AG04449 (cell line): ENCODE data around the gene NTRK2.

ENCODE experiments used
- CTCF ChIA-PET: fragments of 350-600 bp; formaldehyde crosslinking; extraction: SDS; loops from one replicate; lab custom pipeline; 2021; ENCODE audit warnings: antibody characterized with exemption; lab: Yijun Ruan, JAX
- POLR2A ChIA-PET: fragments of 400-600, 350-600 bp; formaldehyde crosslinking; extraction: SDS; loops from one replicate; lab custom pipeline; 2020; ENCODE audit warnings: antibody characterized with exemption, inconsistent platforms; lab: Yijun Ruan, JAX
- DNase-seq: peaks from one replicate; pipeline ENCODE4 v3.0.0-alpha.2; 2010; ENCODE audit warnings: low read depth, low spot score
- H3K4me3 ChIP-seq: 2 replicates; pipeline ENCODE4 v1.5.1; 2011; ENCODE audit warnings: low read depth, mild to moderate bottlenecking, control low read depth, low read length
- CTCF ChIP-seq: IDR thresholded peaks from one replicate; pipeline ENCODE4 v1.5.1; 2011; ENCODE audit warnings: mild to moderate bottlenecking, moderate library complexity, low read length, control low read depth, inconsistent platforms; ENCODE audit not compliant: insufficient read depth; ENCODE audit errors: missing control alignments

The NTRK2 gene

GRCh38 chr9:84755380-84755779, 85.9 kb downstream of the NTRK2 start:
- ChIA-PET CTCF (interaction anchor here (1.0 to 3.0 kb wide), 4 partner anchors 10 to 503 kb away, joined by 3 to 16 read pairs (median 3); no protein-coding TSS in a partner anchor), POLR2A (no interaction called here)
- TF ChIP-seq CTCF, result no peak
- no peak overlapping the region for H3K4me3 ChIP-seq
- DNase-seq, result no peak

GRCh38 chr9:84756171-84756570, 86.6 kb downstream of the NTRK2 start:
- CTCF ChIA-PET, result interaction anchor here (0.6 to 3.0 kb wide), 4 partner anchors 9 to 59 kb away, joined by 3 to 16 read pairs (median 3); no protein-coding TSS in a partner anchor
- POLR2A ChIA-PET, result no interaction called here
- no peak for TF ChIP-seq CTCF

GRCh38 chr9:84756731-84757130, 87.2 kb downstream of the NTRK2 start:
- TF ChIP-seq CTCF, result no peak

More at GRCh38 chr9:84756171-84756570, 86.6 kb downstream of the NTRK2 start:
- H3K4me3 ChIP-seq, result no peak overlapping the region
- DNase-seq, result no peak

GRCh38 chr9:84758817-84759216, 89.3 kb downstream of the NTRK2 start:
- ChIA-PET CTCF (interaction anchor here (1.8 kb wide), 1 partner anchor 21 kb away, joined by 4 read pairs; no protein-coding TSS in a partner anchor), POLR2A (no interaction called here)
- no peak for DNase-seq
- no peak overlapping the region for H3K4me3 ChIP-seq
- no peak for TF ChIP-seq CTCF

More at GRCh38 chr9:84756731-84757130, 87.2 kb downstream of the NTRK2 start:
- CTCF ChIA-PET, result interaction anchor here (0.6 to 3.0 kb wide), 4 partner anchors 9 to 60 kb away, joined by 3 to 16 read pairs (median 3); no protein-coding TSS in a partner anchor
- H3K4me3 ChIP-seq, result no peak overlapping the region
- POLR2A ChIA-PET, result no interaction called here
- no peak for DNase-seq

GRCh38 chr9:84759300-84759750, 89.8 kb downstream of the NTRK2 start:
- no peak overlapping the region for H3K4me3 ChIP-seq
- no peak for DNase-seq
- ChIA-PET CTCF (interaction anchor here (1.8 kb wide), 1 partner anchor 21 kb away, joined by 4 read pairs; no protein-coding TSS in a partner anchor), POLR2A (no interaction called here)
- TF ChIP-seq CTCF, result no peak

- H3K4me3 ChIP-seq, result no peak overlapping the region
- no peak for DNase-seq
- POLR2A ChIA-PET, result no interaction called here
- TF ChIP-seq CTCF, result no peak
- CTCF ChIA-PET, result interaction anchor here (1.8 kb wide), 1 partner anchor 20 kb away, joined by 4 read pairs; no protein-coding TSS in a partner anchor
Measured at GRCh38 chr9:84759804-84760203, 90.3 kb downstream of the NTRK2 start.
